Loucy (cell line): ENCODE measurements around the gene CD96.

Source experiments
- EZH2phosphoT487 ChIP-seq: fragments of 200-600 bp; IDR thresholded peaks from 2 replicates; pipeline ENCODE4 v1.6.1; 2018; ENCODE audit warnings: antibody characterized with exemption, mild to moderate bottlenecking, moderate library complexity, borderline replicate concordance
- TF ChIP-seq, protein P1 (sequence below): fragments of 200-600 bp; sonication (generic); conservative IDR thresholded peaks from 2 replicates; pipeline ENCODE4 v1.5.1; 2014; ENCODE audit warnings: mild to moderate bottlenecking, antibody characterized with exemption, low read length

DNA sequence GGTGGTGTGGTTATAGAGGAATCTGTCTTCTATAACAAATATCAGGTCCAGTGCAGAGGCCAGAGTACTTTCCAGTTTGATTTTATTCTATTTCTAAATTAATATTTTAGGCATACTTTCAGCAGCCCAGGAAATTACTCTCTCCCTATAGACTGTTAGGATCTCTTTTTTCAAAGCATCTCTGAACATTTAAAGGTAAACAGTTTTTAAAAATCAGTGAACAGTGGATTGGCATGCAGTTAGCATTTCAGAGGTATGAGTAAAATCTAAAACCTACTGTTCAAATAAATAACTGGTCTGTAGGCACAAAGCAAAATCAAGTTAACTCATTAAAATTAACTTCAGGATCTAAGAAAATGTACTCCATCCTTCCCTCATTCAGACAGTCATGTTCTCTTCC is 50.1 kb downstream of the CD96 start:
- TF ChIP-seq, protein P1, sequence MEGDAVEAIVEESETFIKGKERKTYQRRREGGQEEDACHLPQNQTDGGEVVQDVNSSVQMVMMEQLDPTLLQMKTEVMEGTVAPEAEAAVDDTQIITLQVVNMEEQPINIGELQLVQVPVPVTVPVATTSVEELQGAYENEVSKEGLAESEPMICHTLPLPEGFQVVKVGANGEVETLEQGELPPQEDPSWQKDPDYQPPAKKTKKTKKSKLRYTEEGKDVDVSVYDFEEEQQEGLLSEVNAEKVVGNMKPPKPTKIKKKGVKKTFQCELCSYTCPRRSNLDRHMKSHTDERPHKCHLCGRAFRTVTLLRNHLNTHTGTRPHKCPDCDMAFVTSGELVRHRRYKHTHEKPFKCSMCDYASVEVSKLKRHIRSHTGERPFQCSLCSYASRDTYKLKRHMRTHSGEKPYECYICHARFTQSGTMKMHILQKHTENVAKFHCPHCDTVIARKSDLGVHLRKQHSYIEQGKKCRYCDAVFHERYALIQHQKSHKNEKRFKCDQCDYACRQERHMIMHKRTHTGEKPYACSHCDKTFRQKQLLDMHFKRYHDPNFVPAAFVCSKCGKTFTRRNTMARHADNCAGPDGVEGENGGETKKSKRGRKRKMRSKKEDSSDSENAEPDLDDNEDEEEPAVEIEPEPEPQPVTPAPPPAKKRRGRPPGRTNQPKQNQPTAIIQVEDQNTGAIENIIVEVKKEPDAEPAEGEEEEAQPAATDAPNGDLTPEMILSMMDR, result no peak
- no peak for TF ChIP-seq EZH2phosphoT487
